Measurements from ENCODE around the gene LYPD6B.

DNA sequence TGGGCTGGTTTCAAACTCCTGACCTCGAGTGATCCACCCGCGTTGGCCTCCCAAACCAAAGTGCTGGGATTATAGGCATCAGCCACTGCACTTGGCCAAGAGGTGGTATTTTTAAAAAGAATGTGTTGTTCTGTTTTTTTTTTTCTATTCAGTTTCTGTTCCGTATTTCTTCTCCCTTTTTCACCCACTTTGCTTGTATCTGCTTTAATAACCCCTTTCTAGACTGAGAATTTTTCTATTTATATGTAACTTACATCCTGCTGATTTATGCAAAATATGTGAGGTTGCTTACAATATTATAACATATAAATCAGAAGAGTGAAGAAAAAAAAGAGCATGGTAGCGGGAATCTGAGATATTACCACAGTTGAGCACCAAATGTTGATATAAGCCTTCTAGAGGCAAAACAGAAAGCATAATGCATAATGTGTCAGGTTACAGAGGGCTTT, 17.2 kb upstream of the LYPD6B start:
- TF ChIP-seq, protein P1, sequence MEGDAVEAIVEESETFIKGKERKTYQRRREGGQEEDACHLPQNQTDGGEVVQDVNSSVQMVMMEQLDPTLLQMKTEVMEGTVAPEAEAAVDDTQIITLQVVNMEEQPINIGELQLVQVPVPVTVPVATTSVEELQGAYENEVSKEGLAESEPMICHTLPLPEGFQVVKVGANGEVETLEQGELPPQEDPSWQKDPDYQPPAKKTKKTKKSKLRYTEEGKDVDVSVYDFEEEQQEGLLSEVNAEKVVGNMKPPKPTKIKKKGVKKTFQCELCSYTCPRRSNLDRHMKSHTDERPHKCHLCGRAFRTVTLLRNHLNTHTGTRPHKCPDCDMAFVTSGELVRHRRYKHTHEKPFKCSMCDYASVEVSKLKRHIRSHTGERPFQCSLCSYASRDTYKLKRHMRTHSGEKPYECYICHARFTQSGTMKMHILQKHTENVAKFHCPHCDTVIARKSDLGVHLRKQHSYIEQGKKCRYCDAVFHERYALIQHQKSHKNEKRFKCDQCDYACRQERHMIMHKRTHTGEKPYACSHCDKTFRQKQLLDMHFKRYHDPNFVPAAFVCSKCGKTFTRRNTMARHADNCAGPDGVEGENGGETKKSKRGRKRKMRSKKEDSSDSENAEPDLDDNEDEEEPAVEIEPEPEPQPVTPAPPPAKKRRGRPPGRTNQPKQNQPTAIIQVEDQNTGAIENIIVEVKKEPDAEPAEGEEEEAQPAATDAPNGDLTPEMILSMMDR (conservative IDR thresholded peaks at IDR 0.05): no peak
- no peak for TF ChIP-seq ZFX (IDR thresholded peaks at IDR 0.05)

All from C4-2B (cell line).